Measurements from ENCODE around the gene LIAS.

DNA sequence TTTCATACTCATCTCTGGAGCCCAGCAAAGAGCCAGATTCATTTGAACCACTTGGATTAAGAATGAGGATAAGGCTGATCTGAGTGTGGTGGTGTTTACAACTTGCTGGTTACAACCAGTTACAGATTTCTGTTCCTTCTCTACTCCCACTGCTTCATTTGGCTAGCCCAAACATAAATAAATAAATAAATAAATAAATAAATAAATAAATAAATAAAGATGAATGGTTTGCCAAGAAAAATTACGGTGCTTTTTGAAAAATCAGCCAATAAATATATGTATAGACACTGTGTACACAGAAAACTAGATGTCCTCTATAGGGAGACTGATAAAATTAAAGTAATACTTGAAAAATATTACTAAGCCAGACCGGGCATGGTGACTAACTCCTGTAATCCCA is 17.3 kb upstream of the LIAS start:
- no peak for TF ChIP-seq CTCF (conservative IDR thresholded peaks at IDR 0.05; ENCODE audit: low read depth, low read length)
- TF ChIP-seq EZH2phosphoT487 (IDR thresholded peaks at IDR 0.05; ENCODE audit: borderline replicate concordance, low read length) = no peak
